SJCRH30 (cell line): ENCODE data around the gene METRN. TPM values are rescaled to one million over a fixed set of nuclear protein-coding genes. Genes with fewer than 3 reads are reported as not detected.
A peak's percentile ranks its signal among the peaks of the same experiment; 100 is the strongest.
"Not testable (repeated sequence)": the region's sequence is repeated elsewhere in the genome, so short reads cannot be mapped to it uniquely, and the experiment has no call there.

ENCODE experiments used
- DNase-seq, 2 experiments: peaks; one replicate each; pipeline ENCODE4 v3.0.0-alpha.2; 2015 to 2020
- H3K27ac ChIP-seq: fragments of 250-450 bp; sonication (Bioruptor Pico); 2 replicates; pipeline ENCODE4 v1.5.1; 2020; ENCODE audit warnings: mild to moderate bottlenecking, moderate library complexity
- H3K27me3 ChIP-seq: fragments of 250-450 bp; sonication (Bioruptor Pico); 2 replicates; pipeline ENCODE4 v1.5.1; 2020; ENCODE audit warnings: mild to moderate bottlenecking, moderate library complexity
- H3K36me3 ChIP-seq: fragments of 250-450 bp; sonication (Bioruptor Pico); 2 replicates; pipeline ENCODE4 v1.5.1; 2020; ENCODE audit warnings: mild to moderate bottlenecking, moderate library complexity
- H3K4me1 ChIP-seq: fragments of 250-450 bp; sonication (Bioruptor Pico); 2 replicates; pipeline ENCODE4 v1.5.1; 2020; ENCODE audit warnings: mild to moderate bottlenecking, moderate library complexity
- H3K4me3 ChIP-seq: fragments of 250-450 bp; sonication (Bioruptor Pico); 2 replicates; pipeline ENCODE4 v1.5.1; 2020; ENCODE audit warnings: mild to moderate bottlenecking, moderate library complexity
- H3K9me3 ChIP-seq: fragments of 250-450 bp; sonication (Bioruptor Pico); replicated peaks from 2 replicates; pipeline ENCODE4 v1.5.1; 2020; ENCODE audit warnings: mild to moderate bottlenecking, moderate library complexity
- total RNA-seq: library from RNA; depleted of rRNA; stranded (reverse); fragments of >200 nt; shearing (Covaris generic); gene quantifications from 2 replicates; pipeline ENCODE4 v1.2.3, GENCODE V29; 2014

The METRN gene
- total RNA-seq, 1 experiment from 2014 or later: 61.7 TPM

DNA sequence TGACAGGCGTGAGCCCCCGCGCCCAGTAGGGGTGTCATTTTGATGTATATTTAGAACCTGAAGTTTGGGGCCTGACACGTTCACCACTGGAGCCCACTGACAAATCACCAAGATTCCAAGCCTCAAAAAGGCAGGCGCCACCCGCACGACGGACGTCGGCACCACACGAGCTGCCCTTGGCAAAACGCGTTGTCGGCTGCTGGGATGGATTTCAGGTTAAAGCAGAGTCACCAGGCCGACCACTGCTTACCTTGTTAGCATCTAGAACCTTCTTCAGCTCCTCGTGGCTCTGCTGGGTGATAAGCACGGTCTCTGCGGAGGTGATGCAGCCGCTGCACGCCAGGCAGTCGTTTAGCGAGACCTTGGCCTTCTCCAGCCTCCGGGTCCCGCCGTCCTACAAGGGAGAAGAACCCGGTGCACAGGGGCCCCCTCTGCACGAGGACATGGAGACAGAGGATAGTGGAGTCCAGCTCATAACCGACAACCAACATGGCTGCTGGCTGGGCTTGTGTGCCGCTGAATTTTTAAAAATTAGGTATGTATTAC lies 22.1 kb downstream of the METRN start:
- Histone ChIP-seq H3K27me3 (no peaks in the 10 kb centered on the region), H3K27ac (no peak overlapping the region), H3K9me3 (no peaks in the 10 kb centered on the region), H3K4me1 (no peaks in the 10 kb centered on the region), H3K4me3 (no peak overlapping the region), H3K36me3 (0 out of 2 replicates have a peak, but pooled peaks cover 2% of the 10 kb centered on the region)
- no peak for DNase-seq

GRCh38 chr16:739560-740458 lies 24.9 kb downstream of the METRN start:
- Histone ChIP-seq H3K27me3 (no peaks in the 10 kb centered on the region; the same call in 1 of the 2 replicates), H3K9me3 (no peaks in the 10 kb centered on the region), H3K36me3 (no peaks in the 10 kb centered on the region), H3K4me3 (peak overlapping the region; percentile 85), H3K27ac (no peak overlapping the region), H3K4me1 (no peaks in the 10 kb centered on the region)
- peak; percentile 1 to 33 for DNase-seq

- Histone ChIP-seq H3K27me3 (no peaks in the 10 kb centered on the region; the same call in 1 of the 2 replicates), H3K9me3 (no peaks in the 10 kb centered on the region), H3K4me3 (peak overlapping the region; percentile 85), H3K4me1 (no peaks in the 10 kb centered on the region), H3K27ac (peak overlapping the region; percentile 56), H3K36me3 (no peaks in the 10 kb centered on the region)
- DNase-seq: no peak
Measured at GRCh38 chr16:740459-740763, 25.5 kb downstream of the METRN start.

- Histone ChIP-seq H3K4me3 (peak within 1 kb of the TSS; percentile 85), H3K4me1 (no peaks in the 10 kb centered on the region), H3K36me3 (no peaks in the 10 kb centered on the region), H3K27me3 (no peaks in the 10 kb centered on the region; the same call in 1 of the 2 replicates), H3K27ac (peak within 1 kb of the TSS; percentile 56), H3K9me3 (no peaks in the 10 kb centered on the region)
- peak; percentile 88 to 91 for DNase-seq
Measured at GRCh38 chr16:740764-741505, 26.0 kb downstream of the METRN start, which contains the start of gene CIAO3. TSS of gene CIAO3 (minus strand) at chr16:740997. CDS start at chr16:740985, 12 bp downstream.

GRCh38 chr16:741986-742629 lies 27.2 kb downstream of the METRN start:
- H3K36me3 ChIP-seq: no peaks in the 10 kb centered on the region

DNA sequence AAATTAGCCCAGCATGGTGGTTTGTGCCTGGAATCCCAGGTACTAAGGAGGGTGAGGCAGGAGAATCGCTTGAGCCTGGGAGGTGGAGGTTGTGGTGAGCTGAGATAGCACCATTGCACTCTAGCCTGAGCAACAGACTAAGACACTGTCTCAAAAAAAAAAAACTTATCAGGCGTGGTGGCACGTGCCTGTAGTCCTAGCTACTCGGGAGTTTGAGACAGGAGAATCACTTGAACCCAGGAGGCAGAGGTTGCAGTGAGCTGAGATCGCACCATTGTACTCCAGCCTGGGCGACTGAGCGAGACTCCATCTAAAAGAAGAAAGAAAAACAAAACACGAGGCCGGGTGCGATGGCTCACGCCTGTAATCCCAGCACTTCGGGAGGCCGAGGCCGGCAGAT lies 28.0 kb downstream of the METRN start:
- not testable (repeated sequence) for H3K27me3 ChIP-seq, DNase-seq, H3K36me3 ChIP-seq, H3K9me3 ChIP-seq, H3K27ac ChIP-seq, H3K4me1 ChIP-seq, H3K4me3 ChIP-seq

More at GRCh38 chr16:741986-742629, 27.2 kb downstream of the METRN start:
- DNase-seq: no peak
- Histone ChIP-seq H3K4me3 (no peak overlapping the region), H3K27me3 (peaks cover 3% of the 10 kb centered on the region; the same call in 1 of the 2 replicates), H3K9me3 (no peaks in the 10 kb centered on the region), H3K4me1 (no peaks in the 10 kb centered on the region), H3K27ac (no peak overlapping the region)

DNA sequence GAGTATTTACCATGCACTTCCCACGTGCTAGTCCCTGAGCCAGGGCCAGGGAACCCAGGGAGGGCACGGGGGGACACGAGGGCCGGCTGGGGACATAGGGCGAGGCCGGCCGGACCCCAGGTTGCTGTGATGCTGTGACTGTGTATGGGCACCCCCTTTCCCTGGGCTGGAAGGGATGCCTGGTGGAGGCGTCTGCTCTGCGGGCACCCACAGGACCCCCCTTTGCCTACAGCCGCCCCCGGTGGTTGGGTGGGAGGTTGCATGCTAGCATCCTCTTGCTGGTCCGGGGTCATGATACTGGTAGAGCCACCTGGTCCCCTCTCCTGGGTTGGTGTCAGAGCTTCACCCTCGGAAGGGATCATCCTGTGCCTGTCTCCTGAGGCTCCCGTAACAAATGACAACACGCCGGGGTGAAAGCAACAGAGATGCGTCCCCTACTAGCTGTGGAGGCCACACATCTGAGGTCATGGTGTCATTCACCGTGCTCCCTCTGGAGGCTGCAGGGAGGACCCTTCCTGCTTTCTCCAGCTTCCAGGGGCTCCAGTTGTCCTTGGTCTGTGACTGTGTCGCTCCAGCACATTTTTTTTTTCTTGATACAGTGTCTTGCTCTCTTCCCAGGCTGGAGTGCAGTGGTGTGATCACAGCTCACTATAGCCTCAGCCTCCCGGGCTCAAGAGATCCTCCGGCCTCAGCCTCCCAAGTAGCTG lies 29.0 kb downstream of the METRN start:
- H3K9me3 ChIP-seq: no peaks in the 10 kb centered on the region
- no peaks in the 10 kb centered on the region for H3K4me1 ChIP-seq
- no peak overlapping the region for H3K4me3 ChIP-seq
- H3K27ac ChIP-seq: no peak overlapping the region
- DNase-seq: no peak
- H3K27me3 ChIP-seq: peaks cover 19% of the 10 kb centered on the region
- H3K36me3 ChIP-seq: no peaks in the 10 kb centered on the region

- Histone ChIP-seq H3K4me1 (no peaks in the 10 kb centered on the region), H3K36me3 (no peaks in the 10 kb centered on the region), H3K27me3 (peaks cover 32% of the 10 kb centered on the region), H3K4me3 (no peak overlapping the region), H3K9me3 (no peaks in the 10 kb centered on the region), H3K27ac (no peak overlapping the region)
- peak in 1 of 2 experiments; percentile 35 for DNase-seq
Measured at GRCh38 chr16:745739-746138, 30.8 kb downstream of the METRN start.

GRCh38 chr16:746637-747036 lies 31.7 kb downstream of the METRN start:
- no peaks in the 10 kb centered on the region for H3K36me3 ChIP-seq
- H3K27ac ChIP-seq: no peak overlapping the region
- DNase-seq: no peak
- no peaks in the 10 kb centered on the region for H3K4me1 ChIP-seq
- no peaks in the 10 kb centered on the region for H3K9me3 ChIP-seq
- peaks cover 41% of the 10 kb centered on the region for H3K27me3 ChIP-seq
- H3K4me3 ChIP-seq: no peak overlapping the region

DNA sequence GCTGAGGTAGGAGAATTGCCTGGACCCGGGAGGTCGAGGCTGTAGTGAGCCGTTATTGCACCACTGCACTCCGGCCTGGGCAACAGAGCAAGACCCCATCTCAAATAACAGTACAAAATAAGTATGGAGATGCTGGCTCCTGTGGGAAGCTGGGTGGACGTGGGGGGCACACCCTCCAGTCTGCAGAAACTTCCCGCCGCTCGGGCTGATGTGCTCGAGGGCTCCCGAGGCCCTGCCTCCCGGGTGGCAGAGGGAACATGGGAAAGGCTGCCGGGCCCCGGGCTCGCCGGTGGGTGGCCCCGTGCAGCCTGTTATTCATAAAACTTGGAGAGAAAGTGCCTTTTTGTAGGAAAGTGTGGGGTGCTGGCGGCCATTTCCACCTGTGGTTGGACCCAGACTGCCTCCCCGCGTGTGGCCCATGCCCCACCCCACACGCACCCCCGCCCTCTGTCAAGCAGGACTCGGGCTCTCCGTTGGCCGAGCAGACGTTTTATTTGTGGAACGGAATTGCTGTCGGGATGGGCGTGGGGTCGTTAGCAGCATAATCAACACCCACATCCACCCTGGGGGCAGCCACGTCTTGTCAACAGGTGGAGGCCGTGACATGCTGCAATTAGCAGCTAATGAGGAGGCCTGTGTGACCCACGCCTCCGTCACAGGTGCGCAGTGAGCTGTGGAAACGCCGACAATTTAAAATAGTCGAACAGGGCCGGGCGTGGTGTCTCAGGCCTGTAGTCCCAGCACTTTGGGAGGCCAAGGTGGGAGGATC lies 33.2 kb downstream of the METRN start:
- no peak overlapping the region for H3K4me3 ChIP-seq
- H3K27me3 ChIP-seq: peaks cover 50% of the 10 kb centered on the region
- no peaks in the 10 kb centered on the region for H3K9me3 ChIP-seq
- H3K4me1 ChIP-seq: no peaks in the 10 kb centered on the region
- H3K36me3 ChIP-seq: no peaks in the 10 kb centered on the region
- no peak overlapping the region for H3K27ac ChIP-seq
- no peak for DNase-seq

- no peaks in the 10 kb centered on the region for H3K4me1 ChIP-seq
- no peak overlapping the region for H3K4me3 ChIP-seq
- no peak for DNase-seq
- peaks cover 56% of the 10 kb centered on the region for H3K27me3 ChIP-seq
- H3K27ac ChIP-seq: no peak overlapping the region
- no peaks in the 10 kb centered on the region for H3K36me3 ChIP-seq
- H3K9me3 ChIP-seq: no peaks in the 10 kb centered on the region
Measured at GRCh38 chr16:749010-749409, 34.1 kb downstream of the METRN start.

GRCh38 chr16:750485-750884 lies 35.6 kb downstream of the METRN start:
- Histone ChIP-seq H3K36me3 (no peaks in the 10 kb centered on the region), H3K27me3 (peaks cover 56% of the 10 kb centered on the region), H3K4me1 (no peaks in the 10 kb centered on the region), H3K9me3 (no peaks in the 10 kb centered on the region), H3K4me3 (no peak overlapping the region), H3K27ac (no peak overlapping the region)
- peak in 1 of 2 experiments; percentile 28 for DNase-seq

DNA sequence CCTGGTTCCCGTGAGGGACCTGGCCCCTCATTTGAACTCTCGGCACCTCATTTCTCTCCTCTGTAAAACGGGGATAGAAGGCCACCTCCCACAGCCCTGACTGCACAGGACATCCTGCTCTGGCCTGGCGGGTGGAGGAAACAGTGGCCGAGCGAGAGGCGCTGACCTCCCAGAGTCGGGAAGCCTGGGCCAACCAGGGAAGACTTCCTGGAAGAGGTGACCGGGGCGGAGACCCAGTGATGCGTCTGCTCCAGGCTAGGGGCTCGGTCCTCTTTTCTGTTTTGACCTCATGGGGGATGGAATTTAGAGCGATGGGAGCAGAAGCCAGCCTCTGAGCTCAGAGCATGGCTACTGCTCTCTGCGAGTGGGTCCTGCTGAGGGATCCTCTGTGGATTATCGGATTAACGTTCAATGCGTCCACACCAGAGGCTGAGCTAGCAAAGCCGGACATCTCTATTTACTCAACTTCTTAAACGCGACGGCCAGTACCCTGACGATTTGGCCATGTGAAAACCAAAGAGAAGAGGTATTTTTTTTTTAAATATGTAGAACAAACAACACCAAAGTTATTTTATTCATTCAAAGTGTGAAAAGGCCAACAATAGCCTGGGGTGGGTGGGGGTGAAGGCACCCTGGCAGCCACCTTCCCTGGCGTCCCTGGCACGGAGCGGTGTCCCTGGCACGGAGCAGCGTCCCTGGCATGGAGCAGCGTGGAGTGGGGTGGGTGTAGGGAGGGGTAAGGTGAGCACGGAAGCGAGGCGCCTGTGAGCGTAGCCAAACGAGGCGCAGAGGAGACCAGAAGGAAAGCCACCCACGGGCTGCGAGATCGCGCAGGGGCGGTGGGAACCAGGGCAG lies 36.5 kb downstream of the METRN start:
- H3K4me3 ChIP-seq: no peak overlapping the region
- no peak for DNase-seq
- H3K27me3 ChIP-seq: peaks cover 56% of the 10 kb centered on the region

More for the DNA sequence above, 36.5 kb downstream of the METRN start:
- Histone ChIP-seq H3K27ac (no peak overlapping the region), H3K9me3 (no peaks in the 10 kb centered on the region), H3K4me1 (no peaks in the 10 kb centered on the region), H3K36me3 (no peaks in the 10 kb centered on the region)
